SU-DHL-6 (cell line): ENCODE data around the gene EVC.

ENCODE experiments used
- H2AFZ ChIP-seq: fragments of 200-600 bp; sonication (generic); 2 replicates; pipeline ENCODE4 v1.6.1; 2014; ENCODE audit warnings: low read depth, mild to moderate bottlenecking, moderate library complexity, mixed read lengths, antibody characterized with exemption, low read length; ENCODE audit not compliant: severe bottlenecking
- H3F3A ChIP-seq: fragments of 200-600 bp; shearing (Covaris generic); 2 replicates; pipeline ENCODE4 v1.6.0; 2016; ENCODE audit warnings: antibody characterized with exemption, mild to moderate bottlenecking; ENCODE audit not compliant: insufficient read depth
- H3K27ac ChIP-seq: fragments of 200-600 bp; sonication (generic); 2 replicates; pipeline ENCODE4 v1.5.1; 2016; ENCODE audit warnings: low read depth, mild to moderate bottlenecking, low read length, moderate library complexity, mixed read lengths
- H3K27me3 ChIP-seq: fragments of 200-600 bp; sonication (generic), shearing (Covaris generic); 2 replicates; pipeline ENCODE4 v1.6.0; 2014; ENCODE audit warnings: mild to moderate bottlenecking, low read length
- H3K36me3 ChIP-seq: fragments of 200-600 bp; sonication (generic); 2 replicates; pipeline ENCODE4 v1.6.1; 2014; ENCODE audit warnings: mild to moderate bottlenecking, low read length, mixed read lengths
- H3K4me2 ChIP-seq: fragments of 300-600, 200-600 bp; shearing (Covaris generic), sonication (generic); 2 replicates; pipeline ENCODE4 v1.6.0; 2014; ENCODE audit warnings: low read length, low read depth, mild to moderate bottlenecking; ENCODE audit not compliant: poor library complexity, severe bottlenecking
- H3K4me3 ChIP-seq: fragments of 200-600 bp; sonication (generic); 2 replicates; pipeline ENCODE4 v1.5.1; 2014; ENCODE audit warnings: antibody characterized with exemption, low read length, mild to moderate bottlenecking, mixed read lengths; ENCODE audit not compliant: insufficient read depth, poor library complexity, severe bottlenecking
- H3K79me2 ChIP-seq: fragments of 200-600 bp; sonication (generic); 2 replicates; pipeline ENCODE4 v1.6.1; 2014; ENCODE audit warnings: mild to moderate bottlenecking, low read length, moderate library complexity; ENCODE audit not compliant: insufficient read depth
- H3K9ac ChIP-seq: fragments of 200-600 bp; sonication (generic); 2 replicates; pipeline ENCODE4 v1.7.0; 2014; ENCODE audit warnings: mild to moderate bottlenecking, low read length
- H3K9me2 ChIP-seq: fragments of 200-600 bp; sonication (generic); replicated peaks from 2 replicates; pipeline ENCODE4 v1.6.1; 2014; ENCODE audit warnings: low read length; ENCODE audit not compliant: insufficient read depth
- H3K9me3 ChIP-seq: fragments of 200-600 bp; sonication (generic); 2 replicates; pipeline ENCODE4 v1.6.1; 2014; ENCODE audit warnings: low read length, mixed read lengths; ENCODE audit not compliant: insufficient read depth
- H4K20me1 ChIP-seq: fragments of 200-600 bp; sonication (generic); 2 replicates; pipeline ENCODE4 v1.6.1; 2014; ENCODE audit warnings: low read depth, mild to moderate bottlenecking, antibody characterized with exemption, low read length, moderate library complexity, mixed read lengths
- EZH2phosphoT487 ChIP-seq: fragments of 200-600 bp; sonication (generic), shearing (Covaris generic); conservative IDR thresholded peaks from 2 replicates; pipeline ENCODE4 v1.6.1; 2018; ENCODE audit warnings: mild to moderate bottlenecking, antibody characterized with exemption, low read length, moderate library complexity, mixed read lengths
- TF ChIP-seq, protein P1 (sequence below): fragments of 200-600 bp; sonication (generic); IDR thresholded peaks from one replicate; pipeline ENCODE4 v1.5.1; 2017; ENCODE audit warnings: antibody characterized with exemption, mild to moderate bottlenecking, low read length, moderate library complexity; ENCODE audit not compliant: insufficient read depth, poor library complexity, severe bottlenecking

The EVC gene

DNA sequence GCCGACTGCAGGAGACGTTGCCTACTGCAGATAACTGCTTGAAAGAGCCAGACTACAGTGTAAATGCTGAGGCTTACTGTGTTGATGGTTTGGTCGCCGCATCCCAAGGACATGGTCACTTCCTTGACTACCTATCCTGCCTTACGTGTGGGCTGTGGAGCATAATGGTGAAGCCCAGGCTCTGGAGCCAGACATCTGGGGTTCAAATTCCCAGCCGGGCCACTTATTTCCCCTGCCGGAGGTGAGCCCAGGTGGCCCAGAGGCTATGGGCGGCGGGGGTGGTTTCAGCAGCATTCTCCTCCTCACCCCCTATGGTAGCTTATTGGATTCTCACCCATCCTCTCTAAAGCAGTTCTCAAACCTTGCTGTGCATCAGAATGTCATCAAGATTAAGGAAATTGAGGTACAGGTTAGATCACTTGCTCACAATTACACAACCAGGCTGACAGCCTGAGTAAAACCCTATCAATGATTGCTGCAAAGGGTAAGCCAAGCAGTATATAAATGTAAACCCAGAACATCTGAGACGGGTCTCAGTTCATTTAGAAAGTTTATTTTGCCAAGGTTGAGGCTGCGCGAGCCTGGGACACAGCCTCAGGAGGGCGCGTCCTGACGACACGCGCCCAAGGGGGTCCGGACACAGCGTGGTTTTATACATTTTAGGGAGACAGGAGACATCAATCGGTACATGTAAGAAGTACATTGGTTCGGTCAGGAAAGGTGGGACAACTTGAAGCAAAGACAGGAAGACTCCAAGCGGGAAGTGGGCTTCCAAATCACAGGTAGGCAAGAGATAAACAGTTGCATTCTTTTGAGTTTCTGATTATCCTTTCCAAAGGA lies 48.5 kb downstream of the EVC start:
- Histone ChIP-seq H3K27me3 (no peaks in the 10 kb centered on the region), H3F3A (no peaks in the 10 kb centered on the region), H3K79me2 (no peaks in the 10 kb centered on the region), H3K36me3 (no peaks in the 10 kb centered on the region), H3K9ac (no peak overlapping the region), H3K9me2 (no peaks in the 10 kb centered on the region), H3K4me3 (no peak overlapping the region), H4K20me1 (no peaks in the 10 kb centered on the region), H2AFZ (no peak overlapping the region), H3K9me3 (no peaks in the 10 kb centered on the region), H3K27ac (no peak overlapping the region), H3K4me2 (no peak overlapping the region)
- TF ChIP-seq, protein P1, sequence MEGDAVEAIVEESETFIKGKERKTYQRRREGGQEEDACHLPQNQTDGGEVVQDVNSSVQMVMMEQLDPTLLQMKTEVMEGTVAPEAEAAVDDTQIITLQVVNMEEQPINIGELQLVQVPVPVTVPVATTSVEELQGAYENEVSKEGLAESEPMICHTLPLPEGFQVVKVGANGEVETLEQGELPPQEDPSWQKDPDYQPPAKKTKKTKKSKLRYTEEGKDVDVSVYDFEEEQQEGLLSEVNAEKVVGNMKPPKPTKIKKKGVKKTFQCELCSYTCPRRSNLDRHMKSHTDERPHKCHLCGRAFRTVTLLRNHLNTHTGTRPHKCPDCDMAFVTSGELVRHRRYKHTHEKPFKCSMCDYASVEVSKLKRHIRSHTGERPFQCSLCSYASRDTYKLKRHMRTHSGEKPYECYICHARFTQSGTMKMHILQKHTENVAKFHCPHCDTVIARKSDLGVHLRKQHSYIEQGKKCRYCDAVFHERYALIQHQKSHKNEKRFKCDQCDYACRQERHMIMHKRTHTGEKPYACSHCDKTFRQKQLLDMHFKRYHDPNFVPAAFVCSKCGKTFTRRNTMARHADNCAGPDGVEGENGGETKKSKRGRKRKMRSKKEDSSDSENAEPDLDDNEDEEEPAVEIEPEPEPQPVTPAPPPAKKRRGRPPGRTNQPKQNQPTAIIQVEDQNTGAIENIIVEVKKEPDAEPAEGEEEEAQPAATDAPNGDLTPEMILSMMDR: no peak
- TF ChIP-seq EZH2phosphoT487: no peak

DNA sequence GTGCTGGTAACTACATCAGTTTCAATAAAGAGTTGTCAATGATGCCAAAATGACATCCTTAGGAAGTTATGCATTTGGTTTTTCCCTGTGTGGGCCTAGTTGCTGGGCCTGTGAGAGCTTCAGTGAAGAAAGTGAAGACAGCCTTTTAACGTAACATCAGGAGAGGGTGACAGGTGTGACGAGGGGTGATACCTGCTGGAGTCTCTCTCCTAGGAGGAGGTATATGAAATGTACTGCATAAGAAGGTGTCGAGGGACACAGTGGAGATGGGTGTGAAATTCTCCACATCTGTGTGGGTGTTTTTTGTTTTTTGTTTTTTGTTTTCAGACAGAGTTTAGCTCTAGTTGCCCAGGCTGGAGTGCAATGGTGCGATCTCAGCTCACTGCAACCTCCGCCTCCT lies 49.2 kb downstream of the EVC start:
- H3K9me2 ChIP-seq: no peaks in the 10 kb centered on the region
- H4K20me1 ChIP-seq: no peaks in the 10 kb centered on the region
- no peak overlapping the region for H3K9ac ChIP-seq
- no peaks in the 10 kb centered on the region for H3K79me2 ChIP-seq
- no peak overlapping the region for H3K4me2 ChIP-seq
- no peaks in the 10 kb centered on the region for H3K27me3 ChIP-seq
- no peaks in the 10 kb centered on the region for H3K9me3 ChIP-seq
- no peak overlapping the region for H2AFZ ChIP-seq
- H3K27ac ChIP-seq: no peak overlapping the region
- no peaks in the 10 kb centered on the region for H3F3A ChIP-seq
- no peaks in the 10 kb centered on the region for H3K36me3 ChIP-seq
- no peak overlapping the region for H3K4me3 ChIP-seq
- TF ChIP-seq, protein P1: no peak

DNA sequence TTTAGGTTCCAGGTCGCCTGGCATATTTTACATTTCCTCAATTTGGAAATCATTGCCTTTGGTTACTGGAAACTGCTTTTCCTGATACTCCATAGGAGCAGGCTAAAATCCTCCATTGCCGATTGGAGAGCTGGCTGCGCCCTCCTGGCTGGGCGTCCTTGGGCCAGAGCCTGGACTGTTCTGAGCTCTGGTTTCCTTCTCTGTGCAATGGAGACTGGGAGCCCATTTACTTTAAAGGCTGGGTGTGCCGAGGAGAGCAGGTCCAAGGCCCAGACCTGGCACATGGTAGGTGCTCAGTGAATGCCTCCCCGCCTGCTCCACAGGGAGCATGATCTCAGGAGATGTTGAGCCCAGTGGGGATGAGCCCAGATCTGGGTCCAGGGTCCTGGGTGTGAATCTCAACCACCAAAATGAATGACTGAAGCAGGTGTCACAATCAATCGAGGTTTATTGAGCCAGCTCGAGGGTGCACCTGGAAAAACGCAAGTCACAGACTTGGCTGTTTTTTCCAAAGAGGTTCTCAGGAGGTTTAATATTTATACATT lies 50.0 kb downstream of the EVC start:
- H4K20me1 ChIP-seq: no peaks in the 10 kb centered on the region
- H3K4me2 ChIP-seq: no peak overlapping the region
- TF ChIP-seq EZH2phosphoT487: no peak
- TF ChIP-seq, protein P1: no peak
- no peaks in the 10 kb centered on the region for H3F3A ChIP-seq
- no peaks in the 10 kb centered on the region for H3K27me3 ChIP-seq
- H3K27ac ChIP-seq: no peak overlapping the region
- H3K4me3 ChIP-seq: no peak overlapping the region
- no peaks in the 10 kb centered on the region for H3K9me2 ChIP-seq
- no peaks in the 10 kb centered on the region for H3K79me2 ChIP-seq
- no peak overlapping the region for H2AFZ ChIP-seq
- H3K9ac ChIP-seq: no peak overlapping the region
- H3K36me3 ChIP-seq: no peaks in the 10 kb centered on the region
- no peaks in the 10 kb centered on the region for H3K9me3 ChIP-seq
